GM12875 (cell line): Measurements from ENCODE around the gene BMF.

ENCODE experiments used
- H3K4me3 ChIP-seq: one replicate; pipeline ENCODE4 v1.5.1; 2011; ENCODE audit warnings: low read depth, low read length, control low read depth
- CTCF ChIP-seq: IDR thresholded peaks from 2 replicates; pipeline ENCODE4 v1.5.1; 2011; ENCODE audit warnings: low read depth, mild to moderate bottlenecking, control low read depth, inconsistent platforms, low read length, moderate library complexity, borderline replicate concordance; ENCODE audit not compliant: insufficient read depth

The BMF gene

GRCh38 chr15:40103864-40104271, 4.8 kb downstream of the BMF start:
- H3K4me3 ChIP-seq, result no peak overlapping the region
- no peak for TF ChIP-seq CTCF

GRCh38 chr15:40102897-40103858, 5.5 kb downstream of the BMF start:
- no peak for TF ChIP-seq CTCF
- no peak overlapping the region for H3K4me3 ChIP-seq

GRCh38 chr15:40100947-40101905, 7.5 kb downstream of the BMF start:
- no peak overlapping the region for H3K4me3 ChIP-seq
- TF ChIP-seq CTCF, result no peak

- no peak for TF ChIP-seq CTCF
- H3K4me3 ChIP-seq, result no peak overlapping the region
Observed at GRCh38 chr15:40100123-40100946, 8.3 kb downstream of the BMF start.

- TF ChIP-seq CTCF, result no peak
- H3K4me3 ChIP-seq, result no peak overlapping the region
Observed at GRCh38 chr15:40098489-40099261, 10.0 kb downstream of the BMF start.

- no peak for TF ChIP-seq CTCF
- no peak overlapping the region for H3K4me3 ChIP-seq
Observed at GRCh38 chr15:40097968-40098476, 10.7 kb downstream of the BMF start.
